K562 (cell line): ENCODE measurements around the gene FZD1. TPM values are rescaled to one million over a fixed set of nuclear protein-coding genes. Genes with fewer than 3 reads are reported as not detected.

ENCODE experiments used
- ATAC-seq: fragments of 200-7000 bp; cut with Tn5 transposase; 3 replicates; pipeline ENCODE4 v1.9.1; 2020; ENCODE audit warnings: moderate library complexity
- BruUV-seq: library from RNA; stranded (reverse); fragments of 400-500 nt; replicated peaks from 2 replicates; lab custom pipeline; 2021; lab: Mats Ljungman, UMichigan
- CTCF ChIA-PET: fragments of 300-600 bp; formaldehyde crosslinking; extraction: SDS; loops from one replicate; lab custom pipeline; 2021; ENCODE audit warnings: low intra/inter-chr PET ratio; lab: Yijun Ruan, JAX
- POLR2A ChIA-PET: fragments of 300-600, 350-650 bp; sonication (Branson Sonifier 250); formaldehyde crosslinking; extraction: SDS; loops from one replicate; lab custom pipeline; 2021; ENCODE audit warnings: antibody characterized with exemption, inconsistent platforms; lab: Yijun Ruan, JAX
- DNase-seq, 4 experiments: peaks; one replicate each; pipeline versions ENCODE4 v3.0.0 to v3.0.0-alpha.2; 2011 to 2018; ENCODE audit warnings: low spot score in 3 of 4, mixed read lengths in 3 of 4; ENCODE audit errors: extremely low read depth in 1 of 4
- FAIRE-seq: peaks from 2 replicates; lab custom pipeline; 2011; peaks lifted over from hg19 to GRCh38; lab: Jason Lieb, UNC
- H2AFZ ChIP-seq: 2 replicates; pipeline ENCODE4 v1.6.0; 2011; ENCODE audit warnings: low read depth, low read length, control low read depth, inconsistent platforms
- H3K27ac ChIP-seq: fragments of 200-600 bp; 3 replicates; pipeline ENCODE4 v1.8.0; 2011; ENCODE audit warnings: low read depth, mild to moderate bottlenecking, control low read depth, inconsistent platforms, low read length, moderate library complexity, mixed read lengths; ENCODE audit errors: extremely low read depth
- H3K27me3 ChIP-seq, 2 experiments: fragments of 300-600 bp in 1 of 2; 2 replicates in 1 of 2; 3 replicates in 1 of 2; pipeline versions ENCODE4 v1.6.0 to v1.8.0; 2011; ENCODE audit warnings: inconsistent platforms in 2 of 2, low read length in 2 of 2, mild to moderate bottlenecking in 1 of 2, mixed read lengths in 1 of 2, moderate library complexity in 1 of 2; ENCODE audit not compliant: control insufficient read depth in 2 of 2, insufficient read depth in 2 of 2
- H3K36me3 ChIP-seq: fragments of 300-600 bp; 3 replicates; pipeline ENCODE4 v1.8.0; 2011; ENCODE audit warnings: mild to moderate bottlenecking, low read length, inconsistent platforms; ENCODE audit not compliant: control insufficient read depth, insufficient read depth
- H3K4me1 ChIP-seq, 2 experiments: fragments of 200-600 bp in 1 of 2; replicated peaks in 1 of 2; 2 replicates in 1 of 2; 3 replicates in 1 of 2; pipeline versions ENCODE4 v1.5.1 to v1.8.0; 2011; ENCODE audit warnings: inconsistent platforms in 2 of 2, low read length in 2 of 2, mild to moderate bottlenecking in 1 of 2, mixed read lengths in 1 of 2, moderate library complexity in 1 of 2; ENCODE audit not compliant: control insufficient read depth in 2 of 2, insufficient read depth in 2 of 2
- H3K4me2 ChIP-seq: 2 replicates; pipeline ENCODE4 v1.6.1; 2011; ENCODE audit warnings: low read length, control low read depth, inconsistent platforms, mixed read lengths; ENCODE audit not compliant: insufficient read depth
- H3K4me3 ChIP-seq: fragments of 200-600 bp; sonication (generic), shearing (Covaris generic); 2 replicates; pipeline ENCODE4 v1.5.1; 2016; ENCODE audit warnings: control low read depth, inconsistent platforms
- H3K79me2 ChIP-seq: fragments of 200-600 bp; 3 replicates; pipeline ENCODE4 v1.8.0; 2011; ENCODE audit warnings: low read length, inconsistent platforms; ENCODE audit not compliant: control insufficient read depth, insufficient read depth
- H3K9ac ChIP-seq, 2 experiments: 2 replicates each; pipeline versions ENCODE4 v1.6.0 to v1.6.1; 2011; ENCODE audit warnings: low read depth in 2 of 2, low read length in 2 of 2, control low read depth in 1 of 2, inconsistent platforms in 1 of 2, mild to moderate bottlenecking in 1 of 2, mixed read lengths in 1 of 2; ENCODE audit not compliant: insufficient read depth in 1 of 2
- H3K9me1 ChIP-seq: one replicate; pipeline ENCODE4 v1.6.0; 2011; ENCODE audit warnings: inconsistent platforms, mild to moderate bottlenecking, low read length, moderate library complexity; ENCODE audit not compliant: control insufficient read depth, insufficient read depth
- H3K9me3 ChIP-seq: replicated peaks from 2 replicates; pipeline ENCODE4 v1.5.1; 2011; ENCODE audit warnings: low read depth, low read length, inconsistent platforms; ENCODE audit not compliant: control insufficient read depth, insufficient read depth
- H4K20me1 ChIP-seq: replicated peaks from 2 replicates; pipeline ENCODE4 v1.6.1; 2011; ENCODE audit warnings: low read length, inconsistent platforms, mixed read lengths; ENCODE audit not compliant: control insufficient read depth, insufficient read depth
- BCL6 ChIP-seq: fragments of 250-450 bp; sonication (Bioruptor Pico); IDR thresholded peaks from 2 replicates; pipeline ENCODE4 v1.4.0; 2020
- CREB5 ChIP-seq: fragments of 250-450 bp; sonication (Bioruptor Pico); IDR thresholded peaks from 2 replicates; pipeline ENCODE4 v1.5.0; 2020; ENCODE audit warnings: mild to moderate bottlenecking
- E2F5 ChIP-seq: sonication (generic); formaldehyde crosslinking; IDR thresholded peaks from 2 replicates; pipeline ENCODE4 v1.8.0; 2022; ENCODE audit warnings: mild to moderate bottlenecking, missing genetic modification reagents
- FOSL1 ChIP-seq: fragments of 200-800 bp; sonication (Bioruptor generic); conservative IDR thresholded peaks from 2 replicates; pipeline ENCODE4 v1.6.1; 2016; ENCODE audit warnings: missing genetic modification characterization, missing compliant biosample characterization
- FOXJ3 ChIP-seq: sonication (generic); formaldehyde crosslinking; IDR thresholded peaks from 2 replicates; pipeline ENCODE4 v1.4.0; 2020; ENCODE audit warnings: mild to moderate bottlenecking, missing genetic modification reagents
- HCFC1 ChIP-seq: IDR thresholded peaks from 2 replicates; pipeline ENCODE4 v1.6.1; 2012; ENCODE audit warnings: low read depth, low read length, improper control_type of control experiment
- HNRNPK ChIP-seq: fragments of 200-400 bp; formaldehyde crosslinking; IDR thresholded peaks from one replicate; pipeline ENCODE4 v1.6.1; 2018; ENCODE audit warnings: mild to moderate bottlenecking, low read depth, low read length; ENCODE audit not compliant: poor library complexity, severe bottlenecking
- IRF2 ChIP-seq: sonication (generic); formaldehyde crosslinking; IDR thresholded peaks from 2 replicates; pipeline ENCODE4 v1.8.1; 2022; ENCODE audit warnings: mild to moderate bottlenecking, missing genetic modification reagents
- RBFOX2 ChIP-seq: fragments of 200-400 bp; formaldehyde crosslinking; IDR thresholded peaks from 2 replicates; pipeline ENCODE4 v1.6.1; 2017; ENCODE audit warnings: low read depth, mild to moderate bottlenecking, low read length, moderate library complexity
- SNAPC5 ChIP-seq: fragments of 250-450 bp; sonication (Bioruptor Pico); IDR thresholded peaks from 2 replicates; pipeline ENCODE4 v1.8.0; 2021; ENCODE audit warnings: moderate library complexity, mild to moderate bottlenecking, inconsistent platforms
- TAF9B ChIP-seq: fragments of 450-650 bp; IDR thresholded peaks from 2 replicates; pipeline ENCODE4 v1.6.1; 2018; ENCODE audit warnings: mild to moderate bottlenecking; ENCODE audit not compliant: partially characterized antibody
- ZNF224 ChIP-seq: sonication (generic); formaldehyde crosslinking; IDR thresholded peaks from 2 replicates; pipeline ENCODE4 v1.8.0; 2022; ENCODE audit warnings: mild to moderate bottlenecking, missing genetic modification reagents
- ZNF384 ChIP-seq: IDR thresholded peaks from 2 replicates; pipeline ENCODE4 v1.6.1; 2012; ENCODE audit warnings: low read depth, low read length, improper control_type of control experiment
- ZNF436 ChIP-seq: fragments of 250-450, 450-650 bp; sonication (Bioruptor Pico); formaldehyde crosslinking; IDR thresholded peaks from 2 replicates; pipeline ENCODE4 v1.7.0; 2020; ENCODE audit warnings: mild to moderate bottlenecking
- ZNF717 ChIP-seq: fragments of 250-450 bp; sonication (Bioruptor Pico); IDR thresholded peaks from 2 replicates; pipeline ENCODE4 v1.5.0; 2021
- in situ Hi-C: fragments of 300-500 bp; cut with MboI; formaldehyde crosslinking; loops from 4 replicates; pipeline ENCODE4 v1.15.0; 2018; ENCODE audit warnings: inconsistent platforms, mixed read lengths
- intact Hi-C: fragments of 100-400 bp; cut with micrococcal nuclease; formaldehyde crosslinking; loops from 2 replicates; pipeline ENCODE4 v1.14.2; 2022
- polyA plus RNA-seq, 8 experiments: library from polyadenylated mRNA; depleted of rRNA in 4 of 8; stranded (reverse) in 5 of 8; unstranded in 3 of 8; fragments of >200 nt; fragmentation: Nextera tagmentation in 2 of 8; fragmentation: Illumina TruSeq in 1 of 8; extraction: Ambion mirVana in 2 of 8; extraction: Trizol in 1 of 8; gene quantifications; 2 replicates each; pipeline versions ENCODE4 v1.2.1 to v1.2.3, GENCODE V29; 2011 to 2014; ENCODE audit warnings: inconsistent platforms in 1 of 8, missing spikeins in 1 of 8
- total RNA-seq, 7 experiments: library from RNA; depleted of rRNA in 6 of 7; stranded (reverse); fragments of >200 nt in 6 of 7; fragmentation: Illumina TruSeq in 2 of 7; extraction: Trizol in 2 of 7; gene quantifications; 2 replicates each; pipeline versions ENCODE4 v1.2.1 to v1.2.3, GENCODE V29; 2011 to 2021; ENCODE audit warnings: low replicate concordance in 1 of 7
- TF ChIP-seq, protein P1 (sequence below): fragments of 450-650 bp; conservative IDR thresholded peaks from 2 replicates; pipeline ENCODE4 v1.6.1; 2016; ENCODE audit warnings: missing genetic modification characterization, low read depth, mild to moderate bottlenecking, missing compliant biosample characterization, moderate library complexity

Gene FZD1
- total and polyA plus RNA-seq, 9 of the 15 experiments (the other 6 are each of a cell fraction or from before 2014, with no cell fraction given) = 0.25 to 5.1 (median 1.8) TPM

- TF ChIP-seq HNRNPK (no peak), ZNF717 (CRISPR knock-in tag) (no peak), ZNF384 (no peak), HCFC1 (no peak), FOSL1 (no peak), FOXJ3 (no peak), E2F5 (CRISPR knock-in tag) (no peak), ZNF224 (no peak)
- TF ChIP-seq, protein P1, sequence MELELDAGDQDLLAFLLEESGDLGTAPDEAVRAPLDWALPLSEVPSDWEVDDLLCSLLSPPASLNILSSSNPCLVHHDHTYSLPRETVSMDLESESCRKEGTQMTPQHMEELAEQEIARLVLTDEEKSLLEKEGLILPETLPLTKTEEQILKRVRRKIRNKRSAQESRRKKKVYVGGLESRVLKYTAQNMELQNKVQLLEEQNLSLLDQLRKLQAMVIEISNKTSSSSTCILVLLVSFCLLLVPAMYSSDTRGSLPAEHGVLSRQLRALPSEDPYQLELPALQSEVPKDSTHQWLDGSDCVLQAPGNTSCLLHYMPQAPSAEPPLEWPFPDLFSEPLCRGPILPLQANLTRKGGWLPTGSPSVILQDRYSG = no peak
- TF ChIP-seq, all 486 proteins: peak for 3
Observed at GRCh38 chr7:91270372-91270771, 6.1 kb downstream of the FZD1 start (continued).

DNA sequence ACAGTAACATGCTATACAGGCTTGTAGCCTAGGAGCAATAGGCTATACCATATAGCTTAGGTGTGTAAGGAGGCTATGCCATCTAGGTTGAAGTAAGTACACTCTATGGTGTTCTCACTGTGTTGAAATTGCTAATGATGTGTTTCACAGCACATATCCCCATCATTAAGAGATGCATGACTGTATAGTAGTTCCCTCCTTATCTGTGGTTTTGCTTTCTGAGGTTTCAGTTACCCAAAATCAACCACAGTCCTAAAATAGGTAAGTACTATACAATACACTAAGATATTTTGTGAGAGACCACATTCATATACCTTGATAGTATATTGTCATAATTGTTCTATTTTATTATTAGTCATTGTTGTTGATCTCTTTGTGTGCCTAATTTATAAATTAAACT is 12.7 kb downstream of the FZD1 start:
- no peaks in the 10 kb centered on the region for H4K20me1 ChIP-seq
- H3K4me1 ChIP-seq = no peaks in the 10 kb centered on the region
- no peaks in the 10 kb centered on the region for H3K27me3 ChIP-seq
- no peak overlapping the region for H3K4me2 ChIP-seq
- H3K9me3 ChIP-seq = no peaks in the 10 kb centered on the region
- no peaks in the 10 kb centered on the region for H3K79me2 ChIP-seq
- FAIRE-seq = no peak
- H2AFZ ChIP-seq = no peak overlapping the region
- TF ChIP-seq IRF2 (CRISPR knock-in tag) (no peak), TAF9B (no peak), RBFOX2 (no peak), BCL6 (CRISPR knock-in tag) (no peak), ZNF436 (no peak), SNAPC5 (CRISPR knock-in tag) (no peak), CREB5 (no peak)
- BruUV-seq = no TSS peak
- DNase-seq = no peak
- intact Hi-C loops (no loop called here), in situ Hi-C loops (no loop called here)
- POLR2A ChIA-PET = interaction anchor here (1.0 to 1.3 kb wide), 3 partner anchors 9 to 12 kb away, joined by 3 to 5 read pairs (median 3); no protein-coding TSS in a partner anchor
- no peak overlapping the region for H3K27ac ChIP-seq
- CTCF ChIA-PET = no interaction called here
- H3K9ac ChIP-seq = no peak overlapping the region
- H3K36me3 ChIP-seq = no peaks in the 10 kb centered on the region
- no peaks in the 10 kb centered on the region for H3K9me1 ChIP-seq
- no peak for ATAC-seq
- H3K4me3 ChIP-seq = no peak overlapping the region
